ENCODE results near the gene CCDC148. TPM values are rescaled to one million over a fixed set of nuclear protein-coding genes. Genes with fewer than 3 reads are reported as not detected.

CCDC148 gene
- total RNA-seq, 3 donors from 2014 or later (not counting 1 experiment from before 2014, with no cell fraction given): not detected

DNA sequence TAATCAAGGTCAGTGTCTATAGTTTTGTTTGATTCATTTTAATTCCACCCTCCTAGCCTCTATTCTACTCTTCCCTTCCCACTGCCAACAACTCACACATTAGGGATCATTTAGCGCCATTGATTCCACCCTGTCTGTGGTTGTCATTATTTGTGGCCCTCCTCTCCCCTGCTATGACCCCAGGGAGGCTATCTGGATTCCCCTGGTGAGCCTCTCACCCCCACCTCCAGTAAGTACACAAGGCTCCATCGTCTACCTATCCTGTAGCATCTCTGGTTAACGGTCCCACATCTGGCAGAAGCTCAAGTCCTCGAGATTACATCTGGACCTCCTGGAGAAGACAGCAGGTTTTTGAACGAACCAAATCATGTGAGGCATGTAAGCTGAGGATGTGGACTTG lies 327.5 kb downstream of the CCDC148 start:
- H3K27me3 ChIP-seq (ENCODE audit: control insufficient read depth, insufficient read depth, low read length): no peaks in the 10 kb centered on the region
- no peak overlapping the region for H3K27ac Mint-ChIP-seq
- no peaks in the 10 kb centered on the region for H3K36me3 ChIP-seq (ENCODE audit: control insufficient read depth, insufficient read depth, low read length)
- H3K27me3 Mint-ChIP-seq (ENCODE audit: low read depth in 2 of 2): peaks cover 0 to 5% of the 10 kb centered on the region in 2 donors
- no peaks in the 10 kb centered on the region for H3K36me3 Mint-ChIP-seq
- H3K4me3 ChIP-seq (ENCODE audit: low read length): no peak overlapping the region
- intact Hi-C loops (cut with micrococcal nuclease): no loop called here
- WGBS (ENCODE audit: insufficient coverage): 84% methylated on average over 5 of the region's 5 CpGs
- H3K4me3 Mint-ChIP-seq: no peak overlapping the region
- H3K9me3 Mint-ChIP-seq: peaks cover 3 to 4% of the 10 kb centered on the region in 2 donors
- TF ChIP-seq, protein P1, sequence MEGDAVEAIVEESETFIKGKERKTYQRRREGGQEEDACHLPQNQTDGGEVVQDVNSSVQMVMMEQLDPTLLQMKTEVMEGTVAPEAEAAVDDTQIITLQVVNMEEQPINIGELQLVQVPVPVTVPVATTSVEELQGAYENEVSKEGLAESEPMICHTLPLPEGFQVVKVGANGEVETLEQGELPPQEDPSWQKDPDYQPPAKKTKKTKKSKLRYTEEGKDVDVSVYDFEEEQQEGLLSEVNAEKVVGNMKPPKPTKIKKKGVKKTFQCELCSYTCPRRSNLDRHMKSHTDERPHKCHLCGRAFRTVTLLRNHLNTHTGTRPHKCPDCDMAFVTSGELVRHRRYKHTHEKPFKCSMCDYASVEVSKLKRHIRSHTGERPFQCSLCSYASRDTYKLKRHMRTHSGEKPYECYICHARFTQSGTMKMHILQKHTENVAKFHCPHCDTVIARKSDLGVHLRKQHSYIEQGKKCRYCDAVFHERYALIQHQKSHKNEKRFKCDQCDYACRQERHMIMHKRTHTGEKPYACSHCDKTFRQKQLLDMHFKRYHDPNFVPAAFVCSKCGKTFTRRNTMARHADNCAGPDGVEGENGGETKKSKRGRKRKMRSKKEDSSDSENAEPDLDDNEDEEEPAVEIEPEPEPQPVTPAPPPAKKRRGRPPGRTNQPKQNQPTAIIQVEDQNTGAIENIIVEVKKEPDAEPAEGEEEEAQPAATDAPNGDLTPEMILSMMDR (IDR thresholded peaks at IDR 0.05): no peak
- H3K27ac ChIP-seq (ENCODE audit: low read length): no peak overlapping the region
- H3K4me1 ChIP-seq (ENCODE audit: control insufficient read depth, insufficient read depth, low read length): no peaks in the 10 kb centered on the region
- DNase-seq (no peak), ATAC-seq (no peak)
- no peaks in the 10 kb centered on the region for H3K4me1 Mint-ChIP-seq
- H3K9me3 ChIP-seq (ENCODE audit: control insufficient read depth, insufficient read depth, low read length): no peaks in the 10 kb centered on the region

DNA sequence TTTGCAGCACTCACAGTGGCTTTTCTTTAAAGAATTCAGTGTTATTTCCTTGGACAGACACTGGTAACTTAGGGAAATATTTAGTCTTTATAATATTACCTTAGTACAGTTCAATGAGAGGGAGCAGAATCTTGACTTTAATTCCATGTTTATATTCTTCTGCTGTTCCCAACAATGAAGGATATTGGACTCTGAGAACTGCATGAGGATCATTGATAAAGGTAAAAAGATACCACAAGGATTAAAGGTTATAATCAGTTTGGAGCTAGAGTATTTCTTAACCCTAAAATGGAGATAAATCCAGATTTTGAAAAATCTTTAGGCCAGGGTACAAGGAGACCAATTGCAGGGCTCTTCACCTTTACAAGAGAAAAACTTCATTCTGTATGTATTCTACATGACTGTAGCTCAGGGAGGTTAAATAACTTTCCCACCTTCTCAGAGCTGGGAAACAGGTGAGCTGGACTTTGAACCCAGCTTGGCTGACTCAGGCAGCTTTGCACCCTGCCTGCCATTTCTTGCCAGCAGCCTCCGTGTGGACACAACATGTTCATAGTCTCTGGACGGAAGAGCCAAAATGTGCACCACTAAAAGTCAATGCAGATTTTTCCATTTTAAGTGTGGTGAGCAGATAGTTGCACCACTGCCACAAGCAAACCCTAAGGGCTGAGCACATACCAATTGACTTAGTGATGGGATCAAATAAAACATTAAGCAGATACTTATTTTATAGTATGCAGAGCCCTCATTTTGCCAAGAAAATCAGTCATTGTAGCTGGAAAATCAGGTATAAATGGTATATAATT lies 328.2 kb downstream of the CCDC148 start:
- TF ChIP-seq, protein P1 (IDR thresholded peaks at IDR 0.05): no peak
- Histone ChIP-seq H3K9me3 (ENCODE audit: control insufficient read depth, insufficient read depth, low read length) (no peaks in the 10 kb centered on the region), H3K36me3 (ENCODE audit: control insufficient read depth, insufficient read depth, low read length) (no peaks in the 10 kb centered on the region), H3K27me3 (ENCODE audit: control insufficient read depth, insufficient read depth, low read length) (no peaks in the 10 kb centered on the region), H3K27ac (ENCODE audit: low read length) (no peak overlapping the region), H3K4me1 (ENCODE audit: control insufficient read depth, insufficient read depth, low read length) (no peaks in the 10 kb centered on the region), H3K4me3 (ENCODE audit: low read length) (no peak overlapping the region)
- Mint-ChIP-seq H3K36me3 (no peaks in the 10 kb centered on the region), H3K4me1 (no peaks in the 10 kb centered on the region), H3K27me3 (ENCODE audit: low read depth in 2 of 2) (peaks cover 0 to 5% of the 10 kb centered on the region in 2 donors), H3K4me3 (no peak overlapping the region), H3K27ac (no peak overlapping the region), H3K9me3 (peaks cover 3 to 4% of the 10 kb centered on the region in 2 donors)
- DNase-seq (no peak), ATAC-seq (no peak)
- intact Hi-C loops (cut with micrococcal nuclease): no loop called here
- WGBS (ENCODE audit: insufficient coverage): 82% methylated on average over 2 of the region's 2 CpGs

DNA sequence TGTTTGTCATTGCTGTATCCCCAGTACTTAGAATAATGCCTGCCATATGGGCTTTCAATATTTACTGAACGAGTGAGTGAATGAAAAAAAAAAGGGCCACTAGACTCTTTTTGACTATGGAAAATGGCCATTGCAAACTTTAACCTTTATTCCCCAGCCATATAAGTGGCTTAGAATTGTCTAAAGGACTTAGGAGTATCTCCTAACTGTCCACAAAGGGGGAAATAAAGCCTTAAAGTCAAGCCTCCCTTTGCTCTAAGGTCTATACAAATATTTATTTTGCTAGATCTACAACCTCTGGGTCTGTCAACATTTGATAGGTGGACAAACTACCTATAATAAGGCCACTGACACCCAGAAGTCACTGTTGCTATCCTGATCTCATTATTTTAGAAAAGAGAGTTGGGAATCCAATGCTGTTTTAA lies 329.2 kb downstream of the CCDC148 start:
- DNase-seq (no peak), ATAC-seq (no peak)
- Histone ChIP-seq H3K27ac (ENCODE audit: low read length) (no peak overlapping the region), H3K4me3 (ENCODE audit: low read length) (no peak overlapping the region), H3K36me3 (ENCODE audit: control insufficient read depth, insufficient read depth, low read length) (no peaks in the 10 kb centered on the region), H3K27me3 (ENCODE audit: control insufficient read depth, insufficient read depth, low read length) (no peaks in the 10 kb centered on the region), H3K4me1 (ENCODE audit: control insufficient read depth, insufficient read depth, low read length) (no peaks in the 10 kb centered on the region), H3K9me3 (ENCODE audit: control insufficient read depth, insufficient read depth, low read length) (no peaks in the 10 kb centered on the region)
- intact Hi-C loops (cut with micrococcal nuclease): no loop called here
- peaks cover 0 to 3% of the 10 kb centered on the region in 2 donors for H3K27me3 Mint-ChIP-seq (ENCODE audit: low read depth in 2 of 2)
- peaks cover under 1 to 2% of the 10 kb centered on the region in 2 donors for H3K9me3 Mint-ChIP-seq
- no peak overlapping the region for H3K27ac Mint-ChIP-seq
- no peak overlapping the region for H3K4me3 Mint-ChIP-seq
- H3K4me1 Mint-ChIP-seq: no peaks in the 10 kb centered on the region
- 70% methylated on average over 1 of the region's 1 CpG for WGBS (ENCODE audit: insufficient coverage)
- no peaks in the 10 kb centered on the region for H3K36me3 Mint-ChIP-seq
- TF ChIP-seq, protein P1 (IDR thresholded peaks at IDR 0.05): no peak
